Measurements from ENCODE around the gene IPO5.

- TF ChIP-seq POLR2AphosphoS5 (IDR thresholded peaks at IDR 0.05) (no peak), POLR2A (IDR thresholded peaks at IDR 0.05) (no peak)
Observed at GRCh38 chr13:97979556-97979955, 26.1 kb downstream of the IPO5 start.

Measured in breast epithelium (tissue), 3 donors.